Kidney (tissue), 14 donors: ENCODE results near the gene HLF. TPM values are rescaled to one million over a fixed set of nuclear protein-coding genes. Genes with fewer than 3 reads are reported as not detected.

Source experiments
- DNase-seq, 5 donors: peaks; one replicate each; pipeline ENCODE4 v3.0.0-alpha.2; 2013 to 2020
- FAIRE-seq: peaks from 2 replicates; lab custom pipeline; 2012; peaks lifted over from hg19 to GRCh38; lab: Jason Lieb, UNC
- H3K27ac ChIP-seq, 2 donors: one replicate each; pipeline ENCODE4 v1.7.0; 2013; ENCODE audit warnings: low read depth in 2 of 2, low read length in 2 of 2, inconsistent platforms in 1 of 2
- H3K27me3 ChIP-seq: one replicate; pipeline ENCODE4 v1.7.1; 2013; ENCODE audit warnings: low read length, inconsistent platforms; ENCODE audit not compliant: control insufficient read depth, insufficient read depth
- H3K36me3 ChIP-seq, 3 donors: one replicate each; pipeline versions ENCODE4 v1.7.0 to v1.7.1; 2013; ENCODE audit warnings: low read length in 3 of 3, control low read depth in 1 of 3, inconsistent platforms in 1 of 3; ENCODE audit not compliant: insufficient read depth in 3 of 3, control insufficient read depth in 2 of 3
- H3K4me1 ChIP-seq, 3 donors: one replicate each; pipeline versions ENCODE4 v1.7.0 to v1.7.1; 2013; ENCODE audit warnings: low read length in 3 of 3, inconsistent platforms in 1 of 3, low read depth in 1 of 3; ENCODE audit not compliant: control insufficient read depth in 2 of 3, insufficient read depth in 2 of 3
- H3K4me3 ChIP-seq, 3 donors: one replicate each; pipeline versions ENCODE4 v1.7.0 to v1.8.1; 2013; ENCODE audit warnings: low read length in 3 of 3, control low read depth in 1 of 3, inconsistent platforms in 1 of 3
- H3K9ac ChIP-seq, 3 donors: one replicate each; pipeline versions ENCODE4 v1.7.0 to v1.7.1; 2013; ENCODE audit warnings: low read length in 3 of 3, control low read depth in 1 of 3, inconsistent platforms in 1 of 3
- H3K9me3 ChIP-seq, 3 donors: one replicate each; pipeline versions ENCODE4 v1.7.0 to v1.7.1; 2013; ENCODE audit warnings: low read length in 3 of 3, control low read depth in 1 of 3, inconsistent platforms in 1 of 3; ENCODE audit not compliant: control insufficient read depth in 2 of 3, insufficient read depth in 1 of 3
- intact Hi-C: fragments of 100-400 bp; cut with DNase I; formaldehyde crosslinking; loops from one replicate; pipeline ENCODE4 v1.11.1; 2022
- polyA plus RNA-seq: library from polyadenylated mRNA; stranded (reverse); fragments of 350-450 nt; fragmentation: Illumina TruSeq; extraction: RNeasy Lipid Tissue Mini Kit (QIAGEN cat#74804); gene quantifications from one replicate; pipeline ENCODE4 v1.2.3, GENCODE V29; 2014; ENCODE audit warnings: low read depth, low replicate concordance; ENCODE audit not compliant: insufficient read depth
- total RNA-seq: library from RNA; stranded (reverse); fragmentation: NEBNext Ultra II Directional; extraction: Animal tissue kit (Norgen Biotek cat#: 25700); gene quantifications from one replicate; pipeline ENCODE4 v1.2.1, GENCODE V29; 2021
- TF ChIP-seq, protein P1 (sequence below): IDR thresholded peaks from 3 replicates; pipeline ENCODE4 v1.5.1; 2012; ENCODE audit warnings: mild to moderate bottlenecking, moderate library complexity, borderline replicate concordance; ENCODE audit not compliant: insufficient read depth; ENCODE audit errors: extremely low read depth
- donor health status: control.
- donor health status: control.
- donor health status: control.
- donor health status: control.
- donor health status: control.
- donor health status: DM: yes; HTN: yes; CAD: no.
- donor health status: Normal renal cell carcinoma (clear cell type).

HLF gene
- total and polyA plus RNA-seq, 2 donors from 2014 or later = 9.1 to 38.4 TPM

DNA sequence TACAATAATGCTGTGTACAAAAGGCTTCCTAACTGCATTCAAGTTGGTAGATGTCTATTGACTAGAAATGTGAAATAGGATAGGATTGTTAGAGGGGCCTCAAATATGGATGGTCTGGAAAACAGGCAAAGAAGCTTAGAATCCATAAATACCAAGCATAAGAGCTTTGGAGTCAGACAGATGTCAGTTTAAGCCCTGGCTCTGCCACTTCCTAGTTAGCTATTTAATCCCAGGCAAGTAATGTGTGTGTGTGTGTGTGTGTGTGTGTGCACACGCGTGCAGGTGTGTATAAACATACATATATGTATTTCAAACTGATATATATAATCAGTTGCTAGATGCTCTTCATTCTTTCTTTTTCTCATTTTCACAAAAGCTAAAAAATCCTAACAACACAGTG is 90.2 kb downstream of the HLF start:
- TF ChIP-seq, protein P1, sequence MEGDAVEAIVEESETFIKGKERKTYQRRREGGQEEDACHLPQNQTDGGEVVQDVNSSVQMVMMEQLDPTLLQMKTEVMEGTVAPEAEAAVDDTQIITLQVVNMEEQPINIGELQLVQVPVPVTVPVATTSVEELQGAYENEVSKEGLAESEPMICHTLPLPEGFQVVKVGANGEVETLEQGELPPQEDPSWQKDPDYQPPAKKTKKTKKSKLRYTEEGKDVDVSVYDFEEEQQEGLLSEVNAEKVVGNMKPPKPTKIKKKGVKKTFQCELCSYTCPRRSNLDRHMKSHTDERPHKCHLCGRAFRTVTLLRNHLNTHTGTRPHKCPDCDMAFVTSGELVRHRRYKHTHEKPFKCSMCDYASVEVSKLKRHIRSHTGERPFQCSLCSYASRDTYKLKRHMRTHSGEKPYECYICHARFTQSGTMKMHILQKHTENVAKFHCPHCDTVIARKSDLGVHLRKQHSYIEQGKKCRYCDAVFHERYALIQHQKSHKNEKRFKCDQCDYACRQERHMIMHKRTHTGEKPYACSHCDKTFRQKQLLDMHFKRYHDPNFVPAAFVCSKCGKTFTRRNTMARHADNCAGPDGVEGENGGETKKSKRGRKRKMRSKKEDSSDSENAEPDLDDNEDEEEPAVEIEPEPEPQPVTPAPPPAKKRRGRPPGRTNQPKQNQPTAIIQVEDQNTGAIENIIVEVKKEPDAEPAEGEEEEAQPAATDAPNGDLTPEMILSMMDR = no peak
- H3K9ac ChIP-seq = no peak overlapping the region
- H3K9me3 ChIP-seq = no peaks in the 10 kb centered on the region
- no peak for FAIRE-seq
- no peaks in the 10 kb centered on the region for H3K4me1 ChIP-seq
- H3K27me3 ChIP-seq = no peaks in the 10 kb centered on the region
- intact Hi-C loops = loop anchor here (10.0 kb wide), 1 partner anchor 160 kb away; the partner anchor contains the start of gene SMIM36
- H3K36me3 ChIP-seq = no peaks in the 10 kb centered on the region
- H3K4me3 ChIP-seq = no peak overlapping the region
- DNase-seq = no peak
- no peak overlapping the region for H3K27ac ChIP-seq

DNA sequence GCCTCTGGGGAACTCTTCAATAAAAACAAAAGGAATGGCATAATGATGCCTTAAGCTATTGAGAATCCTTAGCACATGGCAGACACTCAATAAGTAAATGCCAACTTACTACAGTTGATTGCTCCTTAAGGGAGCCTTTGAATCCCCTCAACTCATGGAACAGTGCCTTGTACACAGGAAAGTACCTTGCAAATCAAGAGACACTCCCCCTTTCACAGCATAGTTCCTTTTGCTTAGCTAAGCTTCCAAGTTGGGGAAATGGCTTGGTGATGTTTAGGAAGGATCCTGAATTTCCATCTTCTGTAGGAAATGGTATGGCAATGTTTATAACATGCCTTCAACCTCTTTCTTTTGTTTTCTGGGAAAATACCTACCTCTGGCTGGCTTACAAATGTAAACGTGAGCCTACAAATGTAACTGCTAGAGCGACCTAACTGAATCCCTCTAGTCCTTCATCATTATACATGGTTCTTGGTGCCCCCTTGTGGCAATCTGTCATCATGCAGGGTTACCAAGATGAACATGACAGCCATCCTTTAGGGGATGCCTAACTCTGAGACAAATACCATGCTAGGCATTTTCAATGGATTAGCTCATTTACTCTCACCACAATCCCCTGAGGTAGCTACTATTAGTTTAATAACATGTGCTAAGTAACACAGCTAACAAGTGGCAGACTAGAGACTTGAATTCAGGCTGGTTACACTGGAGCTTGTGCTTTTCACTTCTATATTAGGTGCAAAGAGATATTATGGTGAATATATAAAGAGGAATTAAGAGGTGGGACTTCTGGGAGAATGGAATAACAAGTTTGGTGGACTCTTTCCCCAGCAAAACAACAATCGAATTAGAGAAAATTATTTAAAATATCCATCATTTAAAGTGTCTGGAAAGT is 91.9 kb downstream of the HLF start:
- H3K9me3 ChIP-seq = peaks cover 0 to 7% (median 4%) of the 10 kb centered on the region in 3 donors
- no peak overlapping the region for H3K9ac ChIP-seq
- FAIRE-seq (peak; percentile 75), DNase-seq (peak in 4 of 5 donors; percentile 55 to 75 (median 59))
- no peak overlapping the region for H3K27ac ChIP-seq
- intact Hi-C loops = loop anchor here (10.0 kb wide), 1 partner anchor 158 kb away; the partner anchor contains the start of gene SMIM36
- no peaks in the 10 kb centered on the region for H3K27me3 ChIP-seq
- TF ChIP-seq, protein P1 = peak; percentile 70
- H3K4me1 ChIP-seq = no peaks in the 10 kb centered on the region
- no peaks in the 10 kb centered on the region for H3K36me3 ChIP-seq
- H3K4me3 ChIP-seq = no peak overlapping the region

DNA sequence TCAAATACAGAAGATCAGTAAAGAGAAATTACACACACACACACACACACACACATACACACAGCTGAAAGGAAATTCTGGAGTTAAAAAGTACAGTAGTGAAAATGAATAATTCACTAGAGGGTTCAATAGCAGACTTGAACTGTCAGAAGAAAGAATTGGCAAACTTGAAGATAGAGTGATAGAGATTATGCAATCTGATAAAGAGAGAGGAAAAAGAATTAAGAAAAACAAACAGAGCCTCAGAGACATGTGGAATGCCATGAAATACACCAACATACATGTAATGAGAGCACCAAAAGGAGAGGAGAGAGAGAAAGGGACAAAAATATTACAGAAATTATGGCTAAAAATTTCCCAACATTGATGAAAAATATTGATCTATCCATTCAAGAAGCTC is 96.2 kb downstream of the HLF start:
- no peak for FAIRE-seq
- intact Hi-C loops = no loop called here
- no peaks in the 10 kb centered on the region for H3K4me1 ChIP-seq
- no peak overlapping the region for H3K9ac ChIP-seq
- H3K27ac ChIP-seq = no peak overlapping the region
- H3K27me3 ChIP-seq = no peaks in the 10 kb centered on the region
- TF ChIP-seq, protein P1 = no peak
- no peaks in the 10 kb centered on the region for H3K36me3 ChIP-seq
- no peak overlapping the region for H3K4me3 ChIP-seq
- peaks cover 0 to 7% (median 4%) of the 10 kb centered on the region in 3 donors for H3K9me3 ChIP-seq
- DNase-seq = no peak
